ENCODE measurements around the gene ESD.
"Not testable (repeated sequence)": the region's sequence is repeated elsewhere in the genome, so short reads cannot be mapped to it uniquely, and the experiment has no call there.

Gene ESD

GRCh38 chr13:46796129-46796514 lies 839 bp downstream of the ESD start:
- DNase-seq (ENCODE audit: low read depth in 2 of 3, low spot score in 2 of 3): no peak

GRCh38 chr13:46795321-46795720 lies 1.6 kb downstream of the ESD start:
- no peak for DNase-seq (ENCODE audit: low read depth in 2 of 3, low spot score in 2 of 3)

GRCh38 chr13:46783504-46783903 lies 13.5 kb downstream of the ESD start:
- no peak for DNase-seq (ENCODE audit: low read depth in 2 of 3, low spot score in 2 of 3)

- no peak for DNase-seq (ENCODE audit: low read depth in 2 of 3, low spot score in 2 of 3)
These were observed 14.3 kb downstream of the ESD start for GRCh38 chr13:46782691-46783090.

- no peak for DNase-seq (ENCODE audit: low read depth in 2 of 3, low spot score in 2 of 3)
These were observed 14.9 kb downstream of the ESD start for GRCh38 chr13:46782066-46782465.

GRCh38 chr13:46778890-46779289 lies 18.1 kb downstream of the ESD start:
- no peak for DNase-seq (ENCODE audit: low read depth in 2 of 3, low spot score in 2 of 3)

- no peak for DNase-seq (ENCODE audit: low read depth in 2 of 3, low spot score in 2 of 3)
These were observed 18.9 kb downstream of the ESD start for GRCh38 chr13:46778095-46778494.

- no peak for DNase-seq (ENCODE audit: low read depth in 2 of 3, low spot score in 2 of 3)
These were observed 21.4 kb downstream of the ESD start for GRCh38 chr13:46775385-46776107.

GRCh38 chr13:46773541-46773940 lies 23.4 kb downstream of the ESD start:
- no peak for DNase-seq (ENCODE audit: low read depth in 2 of 3, low spot score in 2 of 3)

- DNase-seq (ENCODE audit: low read depth in 2 of 3, low spot score in 2 of 3): no peak
These were observed 25.3 kb downstream of the ESD start for GRCh38 chr13:46771693-46772092.

- not testable (repeated sequence) for DNase-seq (ENCODE audit: low read depth in 2 of 3, low spot score in 2 of 3)
These were observed 27.0 kb downstream of the ESD start for GRCh38 chr13:46769925-46770324.

GRCh38 chr13:46761866-46762265 lies 35.1 kb downstream of the ESD start:
- no peak for DNase-seq (ENCODE audit: low read depth in 2 of 3, low spot score in 2 of 3)

GRCh38 chr13:46761174-46761573 lies 35.8 kb downstream of the ESD start:
- DNase-seq (ENCODE audit: low read depth in 2 of 3, low spot score in 2 of 3): no peak

GRCh38 chr13:46759846-46760245 lies 37.1 kb downstream of the ESD start:
- no peak for DNase-seq (ENCODE audit: low read depth in 2 of 3, low spot score in 2 of 3)

- DNase-seq (ENCODE audit: low read depth in 2 of 3, low spot score in 2 of 3): no peak
These were observed 39.3 kb downstream of the ESD start for GRCh38 chr13:46757640-46758039.

- DNase-seq (ENCODE audit: low read depth in 2 of 3, low spot score in 2 of 3): no peak
These were observed 40.0 kb downstream of the ESD start for GRCh38 chr13:46756977-46757376.

GRCh38 chr13:46755508-46755907 lies 41.5 kb downstream of the ESD start:
- not testable (repeated sequence) for DNase-seq (ENCODE audit: low read depth in 2 of 3, low spot score in 2 of 3)

GRCh38 chr13:46754812-46755211 lies 42.1 kb downstream of the ESD start:
- no peak for DNase-seq (ENCODE audit: low read depth in 2 of 3, low spot score in 2 of 3)

GRCh38 chr13:46753917-46754316 lies 43.0 kb downstream of the ESD start:
- no peak for DNase-seq (ENCODE audit: low read depth in 2 of 3, low spot score in 2 of 3)

- no peak for DNase-seq (ENCODE audit: low read depth in 2 of 3, low spot score in 2 of 3)
These were observed 43.8 kb downstream of the ESD start for GRCh38 chr13:46753137-46753536.

GRCh38 chr13:46751811-46752635 lies 44.9 kb downstream of the ESD start:
- DNase-seq (ENCODE audit: low read depth in 2 of 3, low spot score in 2 of 3): peak; percentile 12 to 36 (median 36)

GRCh38 chr13:46749951-46750350 lies 47.0 kb downstream of the ESD start:
- no peak for DNase-seq (ENCODE audit: low read depth in 2 of 3, low spot score in 2 of 3)

GRCh38 chr13:46748300-46748699 lies 48.7 kb downstream of the ESD start:
- DNase-seq (ENCODE audit: low read depth in 2 of 3, low spot score in 2 of 3): no peak

Measured in activated CD8-positive, alpha-beta memory T cell treated with anti-CD3 and anti-CD28 coated beads for 48 hours (primary cell).